22Rv1 (cell line): Measurements from ENCODE around the gene ZFP91.

Experiments used
- ZFX ChIP-seq: fragments of 450-650 bp; IDR thresholded peaks from 2 replicates; pipeline ENCODE4 v1.6.1; 2017; ENCODE audit warnings: antibody characterized with exemption, borderline replicate concordance
- TF ChIP-seq, protein P1 (sequence below): fragments of 450-650 bp; IDR thresholded peaks from 2 replicates; pipeline ENCODE4 v1.5.1; 2017; ENCODE audit warnings: mild to moderate bottlenecking

DNA sequence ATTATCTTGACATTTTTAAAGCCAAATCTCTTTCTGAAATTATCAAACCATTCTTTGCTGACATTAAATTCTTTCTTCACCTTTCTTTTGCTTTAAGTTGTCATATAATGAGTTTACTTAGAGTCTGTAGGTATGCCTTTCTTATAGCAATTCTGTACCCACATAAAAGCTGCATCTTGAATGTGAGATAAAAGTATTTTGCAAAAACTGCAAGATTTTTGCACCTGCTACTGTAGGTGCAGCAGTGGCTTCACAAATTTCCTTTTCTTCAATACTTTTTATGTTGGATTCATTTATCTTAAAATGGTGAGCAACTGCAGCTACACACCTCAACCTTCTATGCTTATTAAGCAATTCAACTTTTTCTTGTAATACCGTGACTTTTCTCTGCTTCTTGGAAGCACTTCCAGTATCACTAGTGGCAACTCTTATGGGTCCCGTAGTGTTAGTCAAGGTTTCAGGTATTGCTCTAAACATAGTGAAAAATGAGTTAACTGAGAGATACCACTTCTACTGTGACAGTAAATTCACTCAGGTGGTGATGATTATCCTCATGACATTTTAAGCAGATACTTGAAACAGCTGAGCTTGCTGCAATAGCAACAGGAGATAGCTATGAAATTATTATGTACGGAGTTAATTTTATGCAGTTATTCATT lies 18.8 kb downstream of the ZFP91 start:
- TF ChIP-seq, protein P1, sequence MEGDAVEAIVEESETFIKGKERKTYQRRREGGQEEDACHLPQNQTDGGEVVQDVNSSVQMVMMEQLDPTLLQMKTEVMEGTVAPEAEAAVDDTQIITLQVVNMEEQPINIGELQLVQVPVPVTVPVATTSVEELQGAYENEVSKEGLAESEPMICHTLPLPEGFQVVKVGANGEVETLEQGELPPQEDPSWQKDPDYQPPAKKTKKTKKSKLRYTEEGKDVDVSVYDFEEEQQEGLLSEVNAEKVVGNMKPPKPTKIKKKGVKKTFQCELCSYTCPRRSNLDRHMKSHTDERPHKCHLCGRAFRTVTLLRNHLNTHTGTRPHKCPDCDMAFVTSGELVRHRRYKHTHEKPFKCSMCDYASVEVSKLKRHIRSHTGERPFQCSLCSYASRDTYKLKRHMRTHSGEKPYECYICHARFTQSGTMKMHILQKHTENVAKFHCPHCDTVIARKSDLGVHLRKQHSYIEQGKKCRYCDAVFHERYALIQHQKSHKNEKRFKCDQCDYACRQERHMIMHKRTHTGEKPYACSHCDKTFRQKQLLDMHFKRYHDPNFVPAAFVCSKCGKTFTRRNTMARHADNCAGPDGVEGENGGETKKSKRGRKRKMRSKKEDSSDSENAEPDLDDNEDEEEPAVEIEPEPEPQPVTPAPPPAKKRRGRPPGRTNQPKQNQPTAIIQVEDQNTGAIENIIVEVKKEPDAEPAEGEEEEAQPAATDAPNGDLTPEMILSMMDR, result no peak
- TF ChIP-seq ZFX, result no peak
